Small intestine (tissue), 7 donors: ENCODE data around the gene ARMH1. TPM values are rescaled to one million over a fixed set of nuclear protein-coding genes. Genes with fewer than 3 reads are reported as not detected.

Experiments used
- DNase-seq, 2 donors: peaks; one replicate each; pipeline versions ENCODE4 v3.0.0 to v3.0.0-alpha.2; 2013
- FAIRE-seq: peaks from 2 replicates; lab custom pipeline; 2012; peaks lifted over from hg19 to GRCh38; lab: Jason Lieb, UNC
- H3K27ac ChIP-seq, 3 donors: one replicate each; pipeline ENCODE4 v1.5.1; 2013; ENCODE audit warnings: low read length in 2 of 3, mild to moderate bottlenecking in 2 of 3, control low read depth in 1 of 3, inconsistent platforms in 1 of 3, low read depth in 1 of 3, moderate library complexity in 1 of 3
- H3K27me3 ChIP-seq, 3 donors: one replicate each; pipeline ENCODE4 v1.6.1; 2013; ENCODE audit warnings: low read length in 3 of 3, inconsistent platforms in 1 of 3; ENCODE audit not compliant: control insufficient read depth in 3 of 3, insufficient read depth in 3 of 3
- H3K36me3 ChIP-seq, 3 donors: one replicate each; pipeline ENCODE4 v1.6.1; 2013; ENCODE audit warnings: low read length in 3 of 3, inconsistent platforms in 1 of 3, low read depth in 1 of 3, mild to moderate bottlenecking in 1 of 3, moderate library complexity in 1 of 3; ENCODE audit not compliant: control insufficient read depth in 3 of 3, insufficient read depth in 2 of 3
- H3K4me1 ChIP-seq, 3 donors: one replicate each; pipeline ENCODE4 v1.6.1; 2013; ENCODE audit warnings: low read length in 2 of 3, inconsistent platforms in 1 of 3, low read depth in 1 of 3, mild to moderate bottlenecking in 1 of 3, moderate library complexity in 1 of 3; ENCODE audit not compliant: control insufficient read depth in 3 of 3, insufficient read depth in 2 of 3
- H3K4me3 ChIP-seq, 3 donors: one replicate each; pipeline ENCODE4 v1.5.1; 2013; ENCODE audit warnings: low read length in 3 of 3, control low read depth in 1 of 3, inconsistent platforms in 1 of 3, low read depth in 1 of 3, mild to moderate bottlenecking in 1 of 3, moderate library complexity in 1 of 3
- H3K9me3 ChIP-seq, 2 donors: one replicate each; pipeline ENCODE4 v1.6.1; 2013; ENCODE audit warnings: low read depth in 1 of 2, low read length in 1 of 2; ENCODE audit not compliant: control insufficient read depth in 2 of 2, insufficient read depth in 1 of 2
- WGBS, 3 donors: extraction: QIAGEN DNeasy Blood & Tissue Kit; methylation state at CpG; one replicate each; pipeline ENCODE4 v1.1.7; 2013; 5-methylcytosine and 5-hydroxymethylcytosine counted together
- polyA plus RNA-seq, 4 donors: library from polyadenylated mRNA; stranded (reverse) in 3 of 4; unstranded in 1 of 4; fragments of 200-250 nt in 3 of 4; fragments of 120-200 nt in 1 of 4; gene quantifications; one replicate each; pipeline versions ENCODE4 v1.2.1 to v1.2.3, GENCODE V29; 2013
- donor health status: healthy with polysubstance abuse.
- donor health status: control.
- donor health status: control.
- donor health status: Bipolar disorder and iron deficiency.
- donor health status: healthy.

ARMH1 gene
- polyA plus RNA-seq, 4 donors: 2.1 to 6.5 (median 3.4) TPM

GRCh38 chr1:44634606-44635189, 39.8 kb upstream of the ARMH1 start:
- peaks cover 4 to 19% (median 9%) of the 10 kb centered on the region in 3 donors for H3K4me1 ChIP-seq
- FAIRE-seq (no peak), DNase-seq (no peak)
- H3K27me3 ChIP-seq: no peaks in the 10 kb centered on the region
- H3K36me3 ChIP-seq: peaks cover 12 to 69% (median 27%) of the 10 kb centered on the region in 3 donors
- H3K9me3 ChIP-seq: no peaks in the 10 kb centered on the region
- 91 to 97% (median 92%) methylated on average over 3 of the region's 3 CpGs for WGBS, 3 donors
- H3K4me3 ChIP-seq: no peak overlapping the region
- no peak overlapping the region for H3K27ac ChIP-seq

GRCh38 chr1:44635439-44635838, 39.1 kb upstream of the ARMH1 start:
- DNase-seq (no peak), FAIRE-seq (no peak)
- H3K4me3 ChIP-seq: no peak overlapping the region
- 88 to 97% (median 90%) methylated on average over 9 of the region's 9 CpGs for WGBS, 3 donors
- H3K9me3 ChIP-seq: no peaks in the 10 kb centered on the region
- H3K4me1 ChIP-seq: peaks cover 4 to 19% (median 9%) of the 10 kb centered on the region in 3 donors
- no peak overlapping the region for H3K27ac ChIP-seq
- peaks cover 12 to 76% (median 29%) of the 10 kb centered on the region in 3 donors for H3K36me3 ChIP-seq
- H3K27me3 ChIP-seq: no peaks in the 10 kb centered on the region

GRCh38 chr1:44636083-44636687, 38.3 kb upstream of the ARMH1 start:
- H3K27me3 ChIP-seq: no peaks in the 10 kb centered on the region
- H3K4me1 ChIP-seq: peaks cover 4 to 19% (median 8%) of the 10 kb centered on the region in 3 donors
- DNase-seq (no peak), FAIRE-seq (no peak)
- H3K9me3 ChIP-seq: no peaks in the 10 kb centered on the region
- no peak overlapping the region for H3K4me3 ChIP-seq
- WGBS, 3 donors: 89 to 94% (median 90%) methylated on average over 14 of the region's 14 CpGs
- H3K36me3 ChIP-seq: peaks cover 15 to 82% (median 35%) of the 10 kb centered on the region in 3 donors
- H3K27ac ChIP-seq: no peak overlapping the region

GRCh38 chr1:44636688-44637598, 37.6 kb upstream of the ARMH1 start:
- DNase-seq (no peak), FAIRE-seq (no peak)
- H3K9me3 ChIP-seq: no peaks in the 10 kb centered on the region
- H3K36me3 ChIP-seq: peaks cover 19 to 90% (median 38%) of the 10 kb centered on the region in 3 donors
- peaks cover 4 to 19% (median 6%) of the 10 kb centered on the region in 3 donors for H3K4me1 ChIP-seq
- no peak overlapping the region for H3K4me3 ChIP-seq
- H3K27ac ChIP-seq: no peak overlapping the region
- no peaks in the 10 kb centered on the region for H3K27me3 ChIP-seq
- whole genome bisulfite sequencing, 3 donors: 84 to 86% (median 86%) methylated on average over 13 of the region's 13 CpGs

- no peaks in the 10 kb centered on the region for H3K9me3 ChIP-seq
- FAIRE-seq (no peak), DNase-seq (no peak)
- H3K27ac ChIP-seq: no peak overlapping the region
- peaks cover 4 to 14% (median 6%) of the 10 kb centered on the region in 3 donors for H3K4me1 ChIP-seq
- no peaks in the 10 kb centered on the region for H3K27me3 ChIP-seq
- WGBS, 3 donors: 85 to 94% (median 88%) methylated on average over 27 of the region's 27 CpGs
- H3K4me3 ChIP-seq: no peak overlapping the region
- peaks cover 23 to 93% (median 38%) of the 10 kb centered on the region in 3 donors for H3K36me3 ChIP-seq
These were observed 36.7 kb upstream of the ARMH1 start for GRCh38 chr1:44637702-44638411.

GRCh38 chr1:44640200-44640853, 34.2 kb upstream of the ARMH1 start:
- Histone ChIP-seq H3K27ac (no peak overlapping the region), H3K36me3 (peaks cover 23 to 92% (median 40%) of the 10 kb centered on the region in 3 donors), H3K27me3 (no peaks in the 10 kb centered on the region), H3K4me3 (no peak overlapping the region), H3K4me1 (peaks cover 0 to 2% (median 0%) of the 10 kb centered on the region in 3 donors), H3K9me3 (no peaks in the 10 kb centered on the region)
- DNase-seq (no peak), FAIRE-seq (no peak)
- 87 to 93% (median 92%) methylated on average over 24 of the region's 24 CpGs for WGBS, 3 donors

- WGBS, 3 donors: 81 to 89% (median 83%) methylated on average over 12 of the region's 12 CpGs
- Histone ChIP-seq H3K4me3 (no peak overlapping the region), H3K27ac (no peak overlapping the region), H3K27me3 (no peaks in the 10 kb centered on the region), H3K36me3 (peaks cover 13 to 92% (median 30%) of the 10 kb centered on the region in 3 donors), H3K9me3 (no peaks in the 10 kb centered on the region), H3K4me1 (peaks cover 0 to 6% (median 2%) of the 10 kb centered on the region in 3 donors)
- FAIRE-seq (no peak), DNase-seq (no peak)
These were observed 33.1 kb upstream of the ARMH1 start for GRCh38 chr1:44641126-44642102.
